ENCODE results near the gene ANXA8. TPM values are rescaled to one million over a fixed set of nuclear protein-coding genes. Genes with fewer than 3 reads are reported as not detected.

The ANXA8 gene
- total RNA-seq, 1 experiment from 2014 or later, result not detected

DNA sequence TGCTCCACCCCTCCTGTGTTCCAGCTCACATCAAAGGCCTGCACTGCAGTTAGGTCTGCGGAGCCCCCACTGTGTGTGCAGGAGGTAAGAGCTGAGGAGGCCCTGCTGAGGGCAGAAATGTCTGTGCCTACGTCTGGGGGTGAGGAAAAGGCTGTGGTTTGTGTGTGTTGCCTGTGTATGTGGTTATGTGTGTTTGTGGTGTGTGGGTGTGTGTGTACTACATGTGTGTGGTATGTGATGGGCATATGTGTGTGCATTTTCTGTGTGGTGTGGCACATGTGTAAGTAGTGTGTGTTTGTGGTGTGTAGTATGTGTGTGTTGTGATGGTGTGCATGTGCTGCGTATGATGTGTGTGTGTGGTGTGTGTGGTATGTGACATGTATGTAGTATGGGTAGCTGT, 36.2 kb downstream of the ANXA8 start:
- H3K9me3 ChIP-seq (ENCODE audit: low read depth, low read length, poor library complexity, severe bottlenecking), result peaks cover 6% of the 10 kb centered on the region
- no peak overlapping the region for H3K4me3 ChIP-seq (ENCODE audit: low read depth, low read length, poor library complexity, severe bottlenecking)
- ChIA-PET CTCF (no interaction called here), POLR2A (ENCODE audit: low non-redundant PET) (no interaction called here)
- intact Hi-C loops (cut with micrococcal nuclease; ENCODE audit: unreplicated experiment), result no loop called here
- H3K4me1 ChIP-seq (ENCODE audit: insufficient read depth, low read length, poor library complexity, severe bottlenecking), result no peaks in the 10 kb centered on the region
- no peaks in the 10 kb centered on the region for H3K27me3 ChIP-seq (replicated peaks; ENCODE audit: insufficient read depth, low read depth, low read length, poor library complexity)
- TF ChIP-seq, protein P1, sequence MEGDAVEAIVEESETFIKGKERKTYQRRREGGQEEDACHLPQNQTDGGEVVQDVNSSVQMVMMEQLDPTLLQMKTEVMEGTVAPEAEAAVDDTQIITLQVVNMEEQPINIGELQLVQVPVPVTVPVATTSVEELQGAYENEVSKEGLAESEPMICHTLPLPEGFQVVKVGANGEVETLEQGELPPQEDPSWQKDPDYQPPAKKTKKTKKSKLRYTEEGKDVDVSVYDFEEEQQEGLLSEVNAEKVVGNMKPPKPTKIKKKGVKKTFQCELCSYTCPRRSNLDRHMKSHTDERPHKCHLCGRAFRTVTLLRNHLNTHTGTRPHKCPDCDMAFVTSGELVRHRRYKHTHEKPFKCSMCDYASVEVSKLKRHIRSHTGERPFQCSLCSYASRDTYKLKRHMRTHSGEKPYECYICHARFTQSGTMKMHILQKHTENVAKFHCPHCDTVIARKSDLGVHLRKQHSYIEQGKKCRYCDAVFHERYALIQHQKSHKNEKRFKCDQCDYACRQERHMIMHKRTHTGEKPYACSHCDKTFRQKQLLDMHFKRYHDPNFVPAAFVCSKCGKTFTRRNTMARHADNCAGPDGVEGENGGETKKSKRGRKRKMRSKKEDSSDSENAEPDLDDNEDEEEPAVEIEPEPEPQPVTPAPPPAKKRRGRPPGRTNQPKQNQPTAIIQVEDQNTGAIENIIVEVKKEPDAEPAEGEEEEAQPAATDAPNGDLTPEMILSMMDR (conservative IDR thresholded peaks at IDR 0.05; ENCODE audit: low read depth, low read length), result no peak
- TF ChIP-seq EZH2 (IDR thresholded peaks at IDR 0.05; ENCODE audit: borderline replicate concordance, low read depth, low read length, poor library complexity, severe bottlenecking), result no peak
- BruUV-seq (replicated peaks), result no TSS peak
- DNase-seq (ENCODE audit: low spot score), result no peak
- no peaks in the 10 kb centered on the region for H3K36me3 ChIP-seq (ENCODE audit: insufficient read depth, low read length, poor library complexity, severe bottlenecking)
- H3K27ac ChIP-seq (ENCODE audit: low read depth, low read length, poor library complexity, severe bottlenecking), result no peak overlapping the region

DNA sequence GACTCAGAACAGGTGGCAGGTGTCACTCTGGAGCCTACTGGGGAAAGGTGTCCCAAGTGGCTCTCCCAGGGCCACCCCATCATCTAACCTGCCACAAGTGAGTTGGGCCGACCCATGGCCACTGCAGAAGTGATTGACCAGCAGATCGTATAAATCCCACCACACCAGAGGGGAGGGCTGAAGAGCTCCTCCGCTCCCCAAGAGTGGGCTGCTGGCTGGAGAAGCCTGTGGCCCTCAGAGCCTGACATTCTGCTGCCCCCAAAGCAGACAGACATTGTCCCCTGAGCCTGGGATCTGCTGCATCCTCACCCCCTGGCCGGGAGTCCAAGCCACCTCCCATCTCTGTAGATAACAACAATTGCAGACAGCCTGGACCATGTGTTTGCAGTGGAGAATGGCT, 36.7 kb downstream of the ANXA8 start:
- CTCF ChIA-PET, result no interaction called here
- POLR2A ChIA-PET (ENCODE audit: low non-redundant PET), result no interaction called here
- Histone ChIP-seq H3K9me3 (ENCODE audit: low read depth, low read length, poor library complexity, severe bottlenecking) (peaks cover 6% of the 10 kb centered on the region), H3K27ac (ENCODE audit: low read depth, low read length, poor library complexity, severe bottlenecking) (no peak overlapping the region), H3K4me3 (ENCODE audit: low read depth, low read length, poor library complexity, severe bottlenecking) (no peak overlapping the region), H3K4me1 (ENCODE audit: insufficient read depth, low read length, poor library complexity, severe bottlenecking) (no peaks in the 10 kb centered on the region), H3K36me3 (ENCODE audit: insufficient read depth, low read length, poor library complexity, severe bottlenecking) (no peaks in the 10 kb centered on the region), H3K27me3 (replicated peaks; ENCODE audit: insufficient read depth, low read depth, low read length, poor library complexity) (no peaks in the 10 kb centered on the region)
- intact Hi-C loops (cut with micrococcal nuclease; ENCODE audit: unreplicated experiment), result no loop called here
- DNase-seq (ENCODE audit: low spot score), result no peak
- TF ChIP-seq EZH2 (IDR thresholded peaks at IDR 0.05; ENCODE audit: borderline replicate concordance, low read depth, low read length, poor library complexity, severe bottlenecking), result no peak
- TF ChIP-seq, protein P1 (conservative IDR thresholded peaks at IDR 0.05; ENCODE audit: low read depth, low read length), result no peak
- BruUV-seq (replicated peaks), result no TSS peak

DNA sequence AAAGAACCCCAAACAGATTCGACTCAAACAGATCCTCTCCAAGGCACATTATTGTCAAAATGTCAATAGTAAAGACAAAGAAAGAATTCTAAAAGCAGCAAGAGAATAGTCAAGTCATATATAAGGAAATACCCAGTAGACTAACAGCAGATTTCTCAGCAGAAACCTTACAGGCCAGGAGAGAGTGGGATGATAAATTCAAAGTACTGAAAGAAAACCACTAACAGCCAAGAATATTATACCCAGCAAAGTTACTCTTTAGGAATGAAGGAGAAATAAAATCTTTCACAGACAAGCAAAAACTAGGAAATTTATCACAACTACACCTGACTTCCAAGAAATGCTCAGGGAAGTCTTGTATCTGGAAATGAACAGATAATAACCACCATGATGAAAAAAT, 38.2 kb downstream of the ANXA8 start:
- DNase-seq (ENCODE audit: low spot score), result no peak
- Histone ChIP-seq H3K27me3 (replicated peaks; ENCODE audit: insufficient read depth, low read depth, low read length, poor library complexity) (no peaks in the 10 kb centered on the region), H3K4me3 (ENCODE audit: low read depth, low read length, poor library complexity, severe bottlenecking) (no peak overlapping the region), H3K36me3 (ENCODE audit: insufficient read depth, low read length, poor library complexity, severe bottlenecking) (no peaks in the 10 kb centered on the region), H3K9me3 (ENCODE audit: low read depth, low read length, poor library complexity, severe bottlenecking) (peaks cover 6% of the 10 kb centered on the region), H3K4me1 (ENCODE audit: insufficient read depth, low read length, poor library complexity, severe bottlenecking) (no peaks in the 10 kb centered on the region), H3K27ac (ENCODE audit: low read depth, low read length, poor library complexity, severe bottlenecking) (no peak overlapping the region)
- no TSS peak for BruUV-seq (replicated peaks)
- no peak for TF ChIP-seq EZH2 (IDR thresholded peaks at IDR 0.05; ENCODE audit: borderline replicate concordance, low read depth, low read length, poor library complexity, severe bottlenecking)
- TF ChIP-seq, protein P1 (conservative IDR thresholded peaks at IDR 0.05; ENCODE audit: low read depth, low read length), result no peak
- ChIA-PET POLR2A (ENCODE audit: low non-redundant PET) (no interaction called here), CTCF (no interaction called here)
- intact Hi-C loops (cut with micrococcal nuclease; ENCODE audit: unreplicated experiment), result no loop called here
